H1 (cell line): Measurements from ENCODE around the gene ACOT2. TPM values are rescaled to one million over a fixed set of nuclear protein-coding genes. Genes with fewer than 3 reads are reported as not detected.

ENCODE experiments used
- CBX8 ChIP-seq: fragments of 300-800, 300-1000 bp; sonication (generic); IDR thresholded peaks from 2 replicates; pipeline ENCODE4 v1.7.1; 2016; ENCODE audit warnings: low read depth, low read length, borderline replicate concordance
- CHD1 ChIP-seq: IDR thresholded peaks from 2 replicates; pipeline ENCODE4 v1.6.1; 2012; ENCODE audit warnings: low read depth, low read length, improper control_type of control experiment
- JUND ChIP-seq: IDR thresholded peaks from 2 replicates; pipeline ENCODE4 v1.6.1; 2011; ENCODE audit warnings: mild to moderate bottlenecking, improper control_type of control experiment, low read length
- RAD21 ChIP-seq, 2 experiments: IDR thresholded peaks in 1 of 2; conservative IDR thresholded peaks in 1 of 2; 2 replicates each; pipeline ENCODE4 v1.6.1; 2011; ENCODE audit warnings: low read depth in 2 of 2, low read length in 2 of 2, improper control_type of control experiment in 1 of 2, inconsistent platforms in 1 of 2, mild to moderate bottlenecking in 1 of 2, moderate library complexity in 1 of 2
- RFX5 ChIP-seq: IDR thresholded peaks from 2 replicates; pipeline ENCODE4 v1.6.1; 2011; ENCODE audit warnings: low read depth, low read length, improper control_type of control experiment, borderline replicate concordance
- RNF2 ChIP-seq: fragments of 200-900, 300-1000 bp; sonication (generic); IDR thresholded peaks from 2 replicates; pipeline ENCODE4 v1.7.1; 2016; ENCODE audit warnings: borderline replicate concordance, low read depth, mild to moderate bottlenecking, antibody characterized with exemption, low read length; ENCODE audit not compliant: poor library complexity, severe bottlenecking; ENCODE audit errors: missing control alignments
- TAF1 ChIP-seq: IDR thresholded peaks from 2 replicates; pipeline ENCODE4 v1.6.1; 2011; ENCODE audit warnings: mild to moderate bottlenecking, low read depth, low read length
- polyA plus RNA-seq, 7 experiments: library from polyadenylated mRNA; depleted of rRNA in 3 of 7; stranded (reverse) in 5 of 7; unstranded in 2 of 7; fragments of >200 nt in 5 of 7; fragments of 200-250 nt in 2 of 7; gene quantifications; 1 replicate in 5 of 7; 2 replicates in 1 of 7; 4 replicates in 1 of 7; pipeline versions ENCODE4 v1.2.1 to v1.2.3, GENCODE V29; 2011 to 2013; ENCODE audit warnings: missing spikeins in 2 of 7, mixed read lengths in 2 of 7
- total RNA-seq: library from RNA; stranded (reverse); fragmentation: NEBNext Ultra II Directional; extraction: Animal tissue kit (Norgen Biotek cat#: 25700); gene quantifications from 2 replicates; pipeline ENCODE4 v1.2.1, GENCODE V29; 2021
- TF ChIP-seq, protein P1 (sequence below): IDR thresholded peaks from 2 replicates; pipeline ENCODE4 v1.6.1; 2012; ENCODE audit warnings: inconsistent platforms

Gene ACOT2
- total and polyA plus RNA-seq, 2 of the 8 experiments (the other 6 are each of a cell fraction or from before 2014, with no cell fraction given), result 5.8 to 5.9 TPM

DNA sequence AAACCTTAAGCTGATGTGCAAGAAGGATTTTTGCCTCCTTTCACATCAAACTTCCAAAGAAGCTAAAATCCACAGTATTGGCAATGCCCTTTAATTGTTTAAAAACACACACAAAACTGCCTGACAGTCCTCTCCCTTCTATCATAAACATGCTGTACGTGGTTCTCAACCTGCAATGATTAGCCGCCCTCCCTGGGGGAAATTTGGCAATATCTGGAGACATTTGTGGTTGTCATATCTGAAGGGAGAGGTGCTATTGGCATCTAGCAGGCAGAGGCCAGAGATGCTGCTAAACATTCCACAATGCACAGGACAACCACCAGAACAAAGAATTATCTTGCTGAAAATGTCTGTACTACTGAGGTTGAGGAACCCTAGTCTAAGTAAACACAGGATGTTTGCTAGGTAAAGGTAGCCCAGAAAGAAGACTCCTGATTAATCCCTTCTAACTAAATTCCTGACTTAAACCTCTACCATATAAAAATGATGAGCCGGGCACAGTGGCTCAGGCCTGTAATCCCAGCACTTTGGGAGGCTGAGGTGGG lies 44.5 kb downstream of the ACOT2 start (continued):
- no peak for TF ChIP-seq CBX8
- TF ChIP-seq RAD21 (IDR thresholded peaks at IDR 0.05 in 1 of 2, conservative IDR thresholded peaks at IDR 0.05 in 1 of 2; ENCODE audit: low read depth in 2 of 2, low read length in 2 of 2), result no peak
- TF ChIP-seq RNF2, result no peak
- TF ChIP-seq, protein P1, sequence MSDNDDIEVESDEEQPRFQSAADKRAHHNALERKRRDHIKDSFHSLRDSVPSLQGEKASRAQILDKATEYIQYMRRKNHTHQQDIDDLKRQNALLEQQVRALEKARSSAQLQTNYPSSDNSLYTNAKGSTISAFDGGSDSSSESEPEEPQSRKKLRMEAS, result no peak
- no peak for TF ChIP-seq RFX5
- TF ChIP-seq JUND, result no peak
- TF ChIP-seq TAF1, result no peak
- no peak for TF ChIP-seq CHD1
